IMR-90 (cell line): ENCODE measurements around the gene DHRSX. TPM values are rescaled to one million over a fixed set of nuclear protein-coding genes. Genes with fewer than 3 reads are reported as not detected.
"Not testable (repeated sequence)": the region's sequence is repeated elsewhere in the genome, so short reads cannot be mapped to it uniquely, and the experiment has no call there.

Source experiments
- ATAC-seq: fragments of 200-7000 bp; cut with Tn5 transposase; 2 replicates; pipeline ENCODE4 v1.9.1; 2020; ENCODE audit warnings: low read depth, mild to moderate bottlenecking, moderate library complexity
- BruUV-seq: library from RNA; stranded (reverse); fragments of 400-500 nt; replicated peaks from 2 replicates; lab custom pipeline; 2021; lab: Mats Ljungman, UMichigan
- CTCF ChIA-PET: fragments of 300-600 bp; formaldehyde crosslinking; extraction: SDS; loops from one replicate; lab custom pipeline; 2021; ENCODE audit warnings: antibody characterized with exemption; lab: Yijun Ruan, JAX
- POLR2A ChIA-PET: fragments of 300-600 bp; sonication (Branson Sonifier 250); formaldehyde crosslinking; loops from one replicate; lab custom pipeline; 2022; ENCODE audit warnings: antibody characterized with exemption; ENCODE audit not compliant: unreplicated experiment; lab: Charles Lee
- DNase-seq: peaks from one replicate; pipeline ENCODE4 v3.0.0; 2013
- H2AFZ ChIP-seq: replicated peaks from 2 replicates; pipeline ENCODE3; 2013; ENCODE audit warnings: low read length, mild to moderate bottlenecking; ENCODE audit not compliant: poor library complexity
- H2AK5ac ChIP-seq: 2 replicates; pipeline ENCODE4 v1.6.1; 2013; ENCODE audit warnings: low read depth, low read length, inconsistent platforms
- H2AK9ac ChIP-seq: replicated peaks from 2 replicates; pipeline ENCODE3; 2013; ENCODE audit warnings: mild to moderate bottlenecking, low read depth, low read length, moderate library complexity; ENCODE audit not compliant: poor library complexity
- H2BK120ac ChIP-seq: 2 replicates; pipeline ENCODE4 v1.6.1; 2013; ENCODE audit warnings: low read depth, low read length, inconsistent platforms
- H2BK15ac ChIP-seq: 3 replicates; pipeline ENCODE4 v1.6.1; 2013; ENCODE audit warnings: low read depth, low read length, inconsistent platforms
- H2BK20ac ChIP-seq: 2 replicates; pipeline ENCODE4 v1.6.1; 2013; ENCODE audit warnings: low read depth, mild to moderate bottlenecking, inconsistent platforms, low read length, moderate library complexity
- H2BK5ac ChIP-seq: 2 replicates; pipeline ENCODE4 v1.6.1; 2013; ENCODE audit warnings: mild to moderate bottlenecking, low read depth, low read length, inconsistent platforms; ENCODE audit not compliant: poor library complexity, severe bottlenecking
- H3K14ac ChIP-seq: replicated peaks from 2 replicates; pipeline ENCODE4 v1.6.1; 2013; ENCODE audit warnings: low read depth, low read length, inconsistent platforms
- H3K18ac ChIP-seq: 2 replicates; pipeline ENCODE4 v1.6.1; 2013; ENCODE audit warnings: low read depth, low read length, control low read depth
- H3K23ac ChIP-seq: 2 replicates; pipeline ENCODE4 v1.6.1; 2013; ENCODE audit warnings: low read depth, low read length, inconsistent platforms
- H3K27ac ChIP-seq: 2 replicates; pipeline ENCODE4 v1.5.1; 2013; ENCODE audit warnings: mild to moderate bottlenecking, control low read depth, low read length; ENCODE audit not compliant: insufficient read depth
- H3K27me3 ChIP-seq: 2 replicates; pipeline ENCODE4 v1.6.1; 2013; ENCODE audit warnings: low read length; ENCODE audit not compliant: control insufficient read depth, insufficient read depth
- H3K36me3 ChIP-seq: 2 replicates; pipeline ENCODE4 v1.6.1; 2013; ENCODE audit warnings: low read length, mixed read lengths; ENCODE audit not compliant: control insufficient read depth, insufficient read depth
- H3K4ac ChIP-seq: 2 replicates; pipeline ENCODE4 v1.6.1; 2013; ENCODE audit warnings: low read depth, low read length, inconsistent platforms
- H3K4me1 ChIP-seq: 2 replicates; pipeline ENCODE4 v1.6.1; 2013; ENCODE audit warnings: low read length, mixed read lengths; ENCODE audit not compliant: control insufficient read depth, insufficient read depth
- H3K4me2 ChIP-seq: 2 replicates; pipeline ENCODE4 v1.6.1; 2013; ENCODE audit warnings: low read depth, mild to moderate bottlenecking, control low read depth, low read length, moderate library complexity
- H3K4me3 ChIP-seq: 2 replicates; pipeline ENCODE4 v1.5.1; 2013; ENCODE audit warnings: low read depth, mild to moderate bottlenecking, control low read depth, low read length, moderate library complexity; ENCODE audit not compliant: insufficient read depth
- H3K56ac ChIP-seq: 2 replicates; pipeline ENCODE4 v1.6.1; 2013; ENCODE audit warnings: low read length, inconsistent platforms; ENCODE audit not compliant: insufficient read depth; ENCODE audit errors: extremely low read depth
- H3K79me1 ChIP-seq, 2 experiments: 2 replicates each; pipeline ENCODE4 v1.6.1; 2013; ENCODE audit warnings: low read length in 2 of 2, inconsistent platforms in 1 of 2, low read depth in 1 of 2
- H3K9ac ChIP-seq: 2 replicates; pipeline ENCODE4 v1.6.1; 2013; ENCODE audit warnings: low read depth, low read length, control low read depth
- H3K9me1 ChIP-seq: 2 replicates; pipeline ENCODE4 v1.6.1; 2013; ENCODE audit warnings: low read length, inconsistent platforms; ENCODE audit not compliant: insufficient read depth
- H3K9me3 ChIP-seq: 2 replicates; pipeline ENCODE4 v1.6.1; 2013; ENCODE audit warnings: low read length; ENCODE audit not compliant: control insufficient read depth, insufficient read depth
- H4K20me1 ChIP-seq: 2 replicates; pipeline ENCODE4 v1.6.1; 2013; ENCODE audit warnings: low read length, inconsistent platforms; ENCODE audit not compliant: insufficient read depth
- H4K5ac ChIP-seq: 2 replicates; pipeline ENCODE4 v1.6.1; 2013; ENCODE audit warnings: mild to moderate bottlenecking, low read depth, low read length, control low read depth
- H4K8ac ChIP-seq, 2 experiments: 2 replicates each; pipeline ENCODE4 v1.6.1; 2013; ENCODE audit warnings: low read depth in 2 of 2, low read length in 2 of 2, control low read depth in 1 of 2, inconsistent platforms in 1 of 2
- H4K91ac ChIP-seq: 2 replicates; pipeline ENCODE4 v1.6.1; 2013; ENCODE audit warnings: low read depth, low read length, inconsistent platforms; ENCODE audit not compliant: insufficient read depth
- WGBS, 2 experiments: methylation state at CpG; one replicate each; pipeline versions ENCODE4 v1.1.5 to v1.1.7; 2013; ENCODE audit warnings: missing lambda C conversion rate in 2 of 2; ENCODE audit not compliant: insufficient read length in 1 of 2; ENCODE audit errors: extremely low coverage in 2 of 2; 5-methylcytosine and 5-hydroxymethylcytosine counted together
- dilution Hi-C: fragments of 300-500 bp; cut with HindIII; formaldehyde crosslinking; loops from one replicate; pipeline ENCODE4 v1.14.3; 2018; ENCODE audit warnings: low sequenced_read_pairs; ENCODE audit not compliant: unreplicated experiment
- in situ Hi-C: fragments of 300-500 bp; cut with MboI; formaldehyde crosslinking; loops from 3 replicates; pipeline ENCODE4 v1.14.3; 2019; ENCODE audit warnings: low sequenced_read_pairs, inconsistent platforms, mixed read lengths
- intact Hi-C: fragments of 100-400 bp; cut with micrococcal nuclease; formaldehyde crosslinking; loops from 2 replicates; pipeline ENCODE4 v1.10.0; 2022
- polyA plus RNA-seq, 3 experiments: library from polyadenylated mRNA; depleted of rRNA; stranded (reverse); fragments of >200 nt; gene quantifications; 2 replicates each; pipeline ENCODE4 v1.2.3, GENCODE V29; 2012; ENCODE audit warnings: low replicate concordance in 1 of 3
- total RNA-seq: library from RNA; depleted of rRNA; stranded (reverse); fragments of >200 nt; gene quantifications from 2 replicates; pipeline ENCODE4 v1.2.3, GENCODE V29; 2012

DHRSX gene
- total and polyA plus RNA-seq, 2 of the 4 experiments (the other 2 are of a cell fraction): 26.2 to 38.0 TPM

GRCh38 chrX:2534261-2535021 lies 33.7 kb upstream of the DHRSX start:
- not testable (repeated sequence) for H3K9me3 ChIP-seq, H3K9ac ChIP-seq

More at GRCh38 chrX:2534261-2535021, 33.7 kb upstream of the DHRSX start:
- H2AK5ac ChIP-seq, dilution Hi-C loops, H2BK20ac ChIP-seq, POLR2A ChIA-PET, H3K4me3 ChIP-seq, CTCF ChIA-PET, H4K5ac ChIP-seq, H2BK15ac ChIP-seq, H2AK9ac ChIP-seq, H3K4me1 ChIP-seq, intact Hi-C loops, H3K9me1 ChIP-seq, H3K27ac ChIP-seq, H3K36me3 ChIP-seq, H4K91ac ChIP-seq, H3K23ac ChIP-seq, H3K14ac ChIP-seq, ATAC-seq, H3K18ac ChIP-seq, H2BK120ac ChIP-seq, DNase-seq, H2AFZ ChIP-seq, BruUV-seq, H3K56ac ChIP-seq, H4K8ac ChIP-seq, H3K4me2 ChIP-seq, H2BK5ac ChIP-seq, H3K79me1 ChIP-seq, H3K27me3 ChIP-seq, H3K4ac ChIP-seq, in situ Hi-C loops, H4K20me1 ChIP-seq: not testable (repeated sequence)
- no CpG with 5 or more reads among the region's 5 CpGs for WGBS, 2 experiments
